ENCODE data around the gene CACNA1B.

DNA sequence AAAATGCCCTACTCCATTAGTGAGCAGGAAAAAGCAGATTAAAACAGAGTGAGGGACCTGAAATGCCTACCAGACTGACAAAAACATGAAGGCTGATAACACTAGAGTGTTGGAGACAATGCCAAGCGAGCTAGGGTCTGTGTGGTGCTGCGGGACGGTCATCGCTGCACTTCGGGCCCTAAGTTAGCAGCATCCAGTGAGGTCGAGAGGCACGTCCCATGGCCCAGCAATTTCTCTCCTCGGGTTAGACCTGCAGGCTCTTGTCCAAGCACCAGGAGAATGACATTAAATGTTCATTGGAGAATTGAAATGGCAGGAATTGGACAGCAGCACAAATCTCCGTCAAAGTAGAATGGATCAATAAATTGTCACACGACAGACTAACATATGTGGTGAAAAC is 5.3 kb upstream of the CACNA1B start:
- TF ChIP-seq RXRA (IDR thresholded peaks at IDR 0.05; ENCODE audit: borderline replicate concordance, low read depth), result no peak
- no peak for TF ChIP-seq SIN3A (IDR thresholded peaks at IDR 0.05; ENCODE audit: borderline replicate concordance, low read depth, low read length)
- TF ChIP-seq, protein P1, sequence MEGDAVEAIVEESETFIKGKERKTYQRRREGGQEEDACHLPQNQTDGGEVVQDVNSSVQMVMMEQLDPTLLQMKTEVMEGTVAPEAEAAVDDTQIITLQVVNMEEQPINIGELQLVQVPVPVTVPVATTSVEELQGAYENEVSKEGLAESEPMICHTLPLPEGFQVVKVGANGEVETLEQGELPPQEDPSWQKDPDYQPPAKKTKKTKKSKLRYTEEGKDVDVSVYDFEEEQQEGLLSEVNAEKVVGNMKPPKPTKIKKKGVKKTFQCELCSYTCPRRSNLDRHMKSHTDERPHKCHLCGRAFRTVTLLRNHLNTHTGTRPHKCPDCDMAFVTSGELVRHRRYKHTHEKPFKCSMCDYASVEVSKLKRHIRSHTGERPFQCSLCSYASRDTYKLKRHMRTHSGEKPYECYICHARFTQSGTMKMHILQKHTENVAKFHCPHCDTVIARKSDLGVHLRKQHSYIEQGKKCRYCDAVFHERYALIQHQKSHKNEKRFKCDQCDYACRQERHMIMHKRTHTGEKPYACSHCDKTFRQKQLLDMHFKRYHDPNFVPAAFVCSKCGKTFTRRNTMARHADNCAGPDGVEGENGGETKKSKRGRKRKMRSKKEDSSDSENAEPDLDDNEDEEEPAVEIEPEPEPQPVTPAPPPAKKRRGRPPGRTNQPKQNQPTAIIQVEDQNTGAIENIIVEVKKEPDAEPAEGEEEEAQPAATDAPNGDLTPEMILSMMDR (IDR thresholded peaks at IDR 0.05), result no peak
- no peak for TF ChIP-seq TAF1 (IDR thresholded peaks at IDR 0.05; ENCODE audit: borderline replicate concordance, low read depth, low read length)
- TF ChIP-seq IRF3 (IDR thresholded peaks at IDR 0.05; ENCODE audit: low read depth, low read length), result no peak
- no peak for TF ChIP-seq REST (IDR thresholded peaks at IDR 0.05; ENCODE audit: low read depth, low read length)
- no peak for TF ChIP-seq EP300 (IDR thresholded peaks at IDR 0.05; ENCODE audit: borderline replicate concordance in 1 of 2, low read depth in 1 of 2, low read length in 1 of 2)
- TF ChIP-seq YY1 (IDR thresholded peaks at IDR 0.05; ENCODE audit: low read depth), result no peak
- no peak for TF ChIP-seq EZH2phosphoT487 (IDR thresholded peaks at IDR 0.05; ENCODE audit: borderline replicate concordance, low read depth)

Data from SK-N-SH (cell line).